ENCODE data around the gene PREX1. TPM values are rescaled to one million over a fixed set of nuclear protein-coding genes. Genes with fewer than 3 reads are reported as not detected.

Gene PREX1
- total RNA-seq, 1 experiment from 2014 or later = 9.5 TPM

GRCh38 chr20:48834278-48834677 is 6.5 kb upstream of the PREX1 start:
- intact Hi-C loops (cut with micrococcal nuclease; ENCODE audit: unreplicated experiment) = no loop called here
- TF ChIP-seq, protein P1, sequence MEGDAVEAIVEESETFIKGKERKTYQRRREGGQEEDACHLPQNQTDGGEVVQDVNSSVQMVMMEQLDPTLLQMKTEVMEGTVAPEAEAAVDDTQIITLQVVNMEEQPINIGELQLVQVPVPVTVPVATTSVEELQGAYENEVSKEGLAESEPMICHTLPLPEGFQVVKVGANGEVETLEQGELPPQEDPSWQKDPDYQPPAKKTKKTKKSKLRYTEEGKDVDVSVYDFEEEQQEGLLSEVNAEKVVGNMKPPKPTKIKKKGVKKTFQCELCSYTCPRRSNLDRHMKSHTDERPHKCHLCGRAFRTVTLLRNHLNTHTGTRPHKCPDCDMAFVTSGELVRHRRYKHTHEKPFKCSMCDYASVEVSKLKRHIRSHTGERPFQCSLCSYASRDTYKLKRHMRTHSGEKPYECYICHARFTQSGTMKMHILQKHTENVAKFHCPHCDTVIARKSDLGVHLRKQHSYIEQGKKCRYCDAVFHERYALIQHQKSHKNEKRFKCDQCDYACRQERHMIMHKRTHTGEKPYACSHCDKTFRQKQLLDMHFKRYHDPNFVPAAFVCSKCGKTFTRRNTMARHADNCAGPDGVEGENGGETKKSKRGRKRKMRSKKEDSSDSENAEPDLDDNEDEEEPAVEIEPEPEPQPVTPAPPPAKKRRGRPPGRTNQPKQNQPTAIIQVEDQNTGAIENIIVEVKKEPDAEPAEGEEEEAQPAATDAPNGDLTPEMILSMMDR (IDR thresholded peaks at IDR 0.05; ENCODE audit: insufficient read depth in 1 of 2, low read depth in 1 of 2, low read length in 1 of 2, severe bottlenecking in 1 of 2, unreplicated experiment in 1 of 2) = no peak
- CTCF ChIA-PET = interaction anchor here (0.5 kb wide), 2 partner anchors 71 to 99 kb away, joined by 5 to 7 read pairs; no protein-coding TSS in a partner anchor
- no peaks in the 10 kb centered on the region for H3K36me3 Mint-ChIP-seq (ENCODE audit: insufficient read depth, unreplicated experiment)
- POLR2A ChIA-PET = no interaction called here
- H3K27me3 Mint-ChIP-seq (ENCODE audit: insufficient read depth, unreplicated experiment) = peaks cover 8% of the 10 kb centered on the region
- Histone ChIP-seq H3K4me3 (ENCODE audit: low read depth, low read length) (no peak overlapping the region), H3K9me3 (no peaks in the 10 kb centered on the region), H3K4me1 (peaks cover 11% of the 10 kb centered on the region), H3K27me3 (replicated peaks; ENCODE audit: control insufficient read depth, insufficient read depth, low read length) (no peaks in the 10 kb centered on the region), H3K36me3 (ENCODE audit: control insufficient read depth, insufficient read depth, low read length) (no peaks in the 10 kb centered on the region)
- H3K4me3 Mint-ChIP-seq (ENCODE audit: unreplicated experiment) = peak overlapping the region; percentile 22
- BruUV-seq (replicated peaks) = no TSS peak
- H3K4me1 Mint-ChIP-seq (ENCODE audit: low read depth, unreplicated experiment) = no peaks in the 10 kb centered on the region
- no peaks in the 10 kb centered on the region for H3K9me3 Mint-ChIP-seq (ENCODE audit: unreplicated experiment)
- no peak for DNase-seq
- peak overlapping the region; percentile 16 for H3K27ac Mint-ChIP-seq (ENCODE audit: unreplicated experiment)

DNA sequence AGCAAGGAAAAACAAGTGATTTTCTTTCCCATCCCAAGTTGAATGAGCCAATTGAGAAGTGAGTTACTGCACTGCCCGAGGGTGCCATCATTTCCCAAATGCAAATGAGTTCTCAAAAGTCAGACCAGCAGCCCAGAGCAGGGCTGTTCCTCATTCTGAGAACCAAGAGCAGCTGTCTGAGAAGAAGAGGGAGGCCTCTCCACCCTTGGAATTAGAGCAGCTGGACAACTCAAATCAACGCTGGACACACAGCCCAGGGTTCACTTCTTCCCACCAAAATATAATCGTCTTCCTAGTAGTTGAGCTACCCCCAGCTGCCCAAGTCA is 4.6 kb upstream of the PREX1 start:
- no peaks in the 10 kb centered on the region for H3K9me3 Mint-ChIP-seq (ENCODE audit: unreplicated experiment)
- POLR2A ChIA-PET = interaction anchor here (0.6 kb wide), 1 partner anchor 837 kb away, joined by 3 read pairs; no protein-coding TSS in a partner anchor
- H3K27me3 Mint-ChIP-seq (ENCODE audit: insufficient read depth, unreplicated experiment) = peaks cover 6% of the 10 kb centered on the region
- Histone ChIP-seq H3K4me3 (ENCODE audit: low read depth, low read length) (no peak overlapping the region), H3K27me3 (replicated peaks; ENCODE audit: control insufficient read depth, insufficient read depth, low read length) (0 out of 2 replicates have a peak, but pooled peaks cover under 1% of the 10 kb centered on the region), H3K36me3 (ENCODE audit: control insufficient read depth, insufficient read depth, low read length) (no peaks in the 10 kb centered on the region), H3K4me1 (peaks cover 15% of the 10 kb centered on the region), H3K9me3 (no peaks in the 10 kb centered on the region)
- CTCF ChIA-PET = interaction anchor here (0.7 kb wide), 1 partner anchor 175 kb away, joined by 3 read pairs; no protein-coding TSS in a partner anchor
- DNase-seq = no peak
- H3K4me3 Mint-ChIP-seq (ENCODE audit: unreplicated experiment) = no peak overlapping the region
- BruUV-seq (replicated peaks) = no TSS peak
- no peaks in the 10 kb centered on the region for H3K4me1 Mint-ChIP-seq (ENCODE audit: low read depth, unreplicated experiment)
- intact Hi-C loops (cut with micrococcal nuclease; ENCODE audit: unreplicated experiment) = no loop called here
- TF ChIP-seq, protein P1 (IDR thresholded peaks at IDR 0.05; ENCODE audit: insufficient read depth in 1 of 2, low read depth in 1 of 2, low read length in 1 of 2, severe bottlenecking in 1 of 2, unreplicated experiment in 1 of 2) = no peak
- H3K27ac Mint-ChIP-seq (ENCODE audit: unreplicated experiment) = no peak overlapping the region
- H3K36me3 Mint-ChIP-seq (ENCODE audit: insufficient read depth, unreplicated experiment) = no peaks in the 10 kb centered on the region

- intact Hi-C loops (cut with micrococcal nuclease; ENCODE audit: unreplicated experiment) = no loop called here
- Mint-ChIP-seq H3K27me3 (ENCODE audit: insufficient read depth, unreplicated experiment) (peaks cover 5% of the 10 kb centered on the region), H3K4me1 (ENCODE audit: low read depth, unreplicated experiment) (no peaks in the 10 kb centered on the region), H3K4me3 (ENCODE audit: unreplicated experiment) (no peak overlapping the region), H3K9me3 (ENCODE audit: unreplicated experiment) (no peaks in the 10 kb centered on the region), H3K27ac (ENCODE audit: unreplicated experiment) (no peak overlapping the region), H3K36me3 (ENCODE audit: insufficient read depth, unreplicated experiment) (no peaks in the 10 kb centered on the region)
- TF ChIP-seq, protein P1 (IDR thresholded peaks at IDR 0.05; ENCODE audit: insufficient read depth in 1 of 2, low read depth in 1 of 2, low read length in 1 of 2, severe bottlenecking in 1 of 2, unreplicated experiment in 1 of 2) = no peak
- CTCF ChIA-PET = interaction anchor here (0.7 to 1.3 kb wide), 2 partner anchors 174 to 175 kb away, joined by 3 to 5 read pairs; no protein-coding TSS in a partner anchor
- Histone ChIP-seq H3K4me1 (peaks cover 19% of the 10 kb centered on the region), H3K27me3 (replicated peaks; ENCODE audit: control insufficient read depth, insufficient read depth, low read length) (0 out of 2 replicates have a peak, but pooled peaks cover 3% of the 10 kb centered on the region), H3K36me3 (ENCODE audit: control insufficient read depth, insufficient read depth, low read length) (no peaks in the 10 kb centered on the region), H3K9me3 (no peaks in the 10 kb centered on the region), H3K4me3 (ENCODE audit: low read depth, low read length) (no peak overlapping the region)
- DNase-seq = no peak
- POLR2A ChIA-PET = no interaction called here
- BruUV-seq (replicated peaks) = no TSS peak
Observed at GRCh38 chr20:48831718-48832404, 4.1 kb upstream of the PREX1 start.

Data from Caco-2 (cell line).